OCI-LY3 (cell line): ENCODE data around the gene MEG3.

ENCODE experiments used
- H2AFZ ChIP-seq: fragments of 200-600, 300-600 bp; shearing (Covaris generic); 2 replicates; pipeline ENCODE4 v1.6.0; 2014; ENCODE audit warnings: antibody characterized with exemption, low read depth, low read length
- H3K27ac ChIP-seq: fragments of 200-600, 300-600 bp; sonication (generic); 2 replicates; pipeline ENCODE4 v1.5.1; 2014; ENCODE audit warnings: mild to moderate bottlenecking, low read length, moderate library complexity, mixed read lengths
- H3K27me3 ChIP-seq: fragments of 200-600, 300-600 bp; sonication (generic); 2 replicates; pipeline ENCODE4 v1.6.1; 2014; ENCODE audit warnings: low read depth, low read length, mixed read lengths
- H3K36me3 ChIP-seq: fragments of 200-600, 300-600 bp; sonication (generic); replicated peaks from 2 replicates; pipeline ENCODE3; 2014; ENCODE audit warnings: low read depth, low read length, mixed read lengths
- H3K4me1 ChIP-seq: fragments of 300-600, 200-600 bp; sonication (generic); 2 replicates; pipeline ENCODE4 v1.6.1; 2014; ENCODE audit warnings: low read length, mixed read lengths
- H3K4me2 ChIP-seq: fragments of 200-600, 300-600 bp; sonication (generic); 2 replicates; pipeline ENCODE4 v1.6.1; 2014; ENCODE audit warnings: low read length, mixed read lengths
- H3K4me3 ChIP-seq: fragments of 300-600, 200-600 bp; sonication (generic); 2 replicates; pipeline ENCODE4 v1.5.1; 2014; ENCODE audit warnings: antibody characterized with exemption, mild to moderate bottlenecking, low read length, moderate library complexity
- H3K79me2 ChIP-seq: fragments of 300-600, 200-600 bp; shearing (Covaris generic); 2 replicates; pipeline ENCODE4 v1.6.1; 2014; ENCODE audit warnings: mild to moderate bottlenecking, low read length, mixed read lengths
- H3K9ac ChIP-seq: fragments of 300-600, 200-600 bp; shearing (Covaris generic); 2 replicates; pipeline ENCODE4 v1.6.0; 2014; ENCODE audit warnings: mild to moderate bottlenecking, low read length, moderate library complexity
- H3K9me3 ChIP-seq: fragments of 200-600, 300-600 bp; shearing (Covaris generic); 2 replicates; pipeline ENCODE4 v1.6.1; 2014; ENCODE audit warnings: low read length, mixed read lengths; ENCODE audit not compliant: insufficient read depth
- H4K20me1 ChIP-seq: fragments of 200-600, 300-600 bp; sonication (generic); 2 replicates; pipeline ENCODE4 v1.6.1; 2016; ENCODE audit warnings: low read length, mixed read lengths; ENCODE audit not compliant: insufficient read depth
- EZH2phosphoT487 ChIP-seq: fragments of 200-600 bp; shearing (Covaris generic); IDR thresholded peaks from 2 replicates; pipeline ENCODE4 v1.6.1; 2018; ENCODE audit warnings: antibody characterized with exemption, mixed run types, low read depth
- TF ChIP-seq, protein P1 (sequence below): fragments of 200-600, 300-600 bp; sonication (generic); IDR thresholded peaks from 2 replicates; pipeline ENCODE4 v1.5.1; 2014; ENCODE audit warnings: antibody characterized with exemption, low read length, low read depth

Gene MEG3

GRCh38 chr14:100804138-100804537 is 21.8 kb upstream of the MEG3 start:
- Histone ChIP-seq H3K79me2 (no peaks in the 10 kb centered on the region), H3K27ac (no peak overlapping the region), H3K9ac (no peak overlapping the region), H3K27me3 (peaks cover 4% of the 10 kb centered on the region; the same call in 1 of the 2 replicates), H3K4me2 (no peak overlapping the region), H4K20me1 (no peaks in the 10 kb centered on the region), H3K9me3 (no peaks in the 10 kb centered on the region), H3K4me1 (no peaks in the 10 kb centered on the region), H3K4me3 (no peak overlapping the region), H2AFZ (no peak overlapping the region), H3K36me3 (no peaks in the 10 kb centered on the region)
- TF ChIP-seq, protein P1, sequence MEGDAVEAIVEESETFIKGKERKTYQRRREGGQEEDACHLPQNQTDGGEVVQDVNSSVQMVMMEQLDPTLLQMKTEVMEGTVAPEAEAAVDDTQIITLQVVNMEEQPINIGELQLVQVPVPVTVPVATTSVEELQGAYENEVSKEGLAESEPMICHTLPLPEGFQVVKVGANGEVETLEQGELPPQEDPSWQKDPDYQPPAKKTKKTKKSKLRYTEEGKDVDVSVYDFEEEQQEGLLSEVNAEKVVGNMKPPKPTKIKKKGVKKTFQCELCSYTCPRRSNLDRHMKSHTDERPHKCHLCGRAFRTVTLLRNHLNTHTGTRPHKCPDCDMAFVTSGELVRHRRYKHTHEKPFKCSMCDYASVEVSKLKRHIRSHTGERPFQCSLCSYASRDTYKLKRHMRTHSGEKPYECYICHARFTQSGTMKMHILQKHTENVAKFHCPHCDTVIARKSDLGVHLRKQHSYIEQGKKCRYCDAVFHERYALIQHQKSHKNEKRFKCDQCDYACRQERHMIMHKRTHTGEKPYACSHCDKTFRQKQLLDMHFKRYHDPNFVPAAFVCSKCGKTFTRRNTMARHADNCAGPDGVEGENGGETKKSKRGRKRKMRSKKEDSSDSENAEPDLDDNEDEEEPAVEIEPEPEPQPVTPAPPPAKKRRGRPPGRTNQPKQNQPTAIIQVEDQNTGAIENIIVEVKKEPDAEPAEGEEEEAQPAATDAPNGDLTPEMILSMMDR, result no peak
- no peak for TF ChIP-seq EZH2phosphoT487

DNA sequence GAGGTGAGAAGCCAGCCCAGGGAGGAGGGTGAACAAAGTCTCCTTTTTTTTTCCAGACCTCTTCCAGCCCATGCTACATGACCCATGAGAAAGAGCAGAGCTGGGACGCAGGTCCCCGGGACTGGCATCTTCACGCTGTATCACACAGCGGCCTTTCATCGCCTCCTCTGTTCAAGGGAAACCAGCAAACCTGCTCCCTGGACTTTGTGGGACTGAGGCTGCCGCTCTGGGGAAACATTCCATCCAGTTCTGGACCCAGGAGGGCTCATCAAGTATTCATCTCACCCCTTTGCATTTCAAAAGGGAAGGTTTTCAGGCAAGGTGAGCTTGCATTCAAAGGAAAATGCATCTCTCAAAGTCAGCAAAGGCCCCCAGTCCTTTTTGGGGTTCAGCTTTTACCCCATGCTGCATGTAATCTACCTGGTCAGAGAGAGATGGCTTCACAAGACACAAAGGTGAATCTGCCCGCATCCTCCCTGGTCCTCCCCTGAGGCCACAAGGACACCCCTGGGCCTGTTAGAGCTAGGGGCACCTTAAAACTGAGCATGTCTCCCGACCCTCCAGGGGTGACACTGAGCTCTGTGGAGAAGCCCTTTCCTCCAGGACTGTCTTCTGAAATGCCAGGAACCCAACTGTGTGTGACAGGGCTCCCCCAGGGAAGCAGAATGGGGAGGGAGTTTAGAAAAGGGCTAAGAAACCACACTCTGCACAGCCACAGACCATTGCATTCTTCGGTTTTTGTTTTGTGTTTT is 21.2 kb upstream of the MEG3 start:
- Histone ChIP-seq H3K4me2 (no peak overlapping the region), H2AFZ (no peak overlapping the region), H4K20me1 (no peaks in the 10 kb centered on the region), H3K27me3 (no peaks in the 10 kb centered on the region), H3K27ac (no peak overlapping the region), H3K4me1 (no peaks in the 10 kb centered on the region), H3K36me3 (no peaks in the 10 kb centered on the region), H3K4me3 (no peak overlapping the region), H3K79me2 (no peaks in the 10 kb centered on the region), H3K9ac (no peak overlapping the region), H3K9me3 (no peaks in the 10 kb centered on the region)
- TF ChIP-seq EZH2phosphoT487, result no peak
- TF ChIP-seq, protein P1, result no peak

DNA sequence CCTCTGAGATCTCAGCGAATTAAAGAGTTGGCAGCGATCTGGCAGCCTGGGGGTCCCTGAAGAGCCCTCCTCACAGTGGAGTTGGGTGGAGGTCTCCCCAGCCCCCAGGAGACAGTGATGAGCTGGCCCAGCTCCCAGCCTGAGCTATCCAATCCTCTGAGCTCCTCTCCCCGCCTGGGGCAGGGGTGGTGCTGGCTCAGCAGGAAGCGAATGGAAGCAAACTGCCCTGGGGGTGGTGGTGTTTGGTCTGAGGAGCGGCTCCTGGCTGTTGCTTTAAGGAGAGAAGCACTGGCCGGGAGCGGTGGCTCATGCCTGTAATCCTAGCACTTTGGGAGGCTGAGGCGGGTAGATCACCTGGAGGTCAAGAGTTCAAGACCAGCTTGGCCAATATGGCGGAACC is 19.5 kb upstream of the MEG3 start:
- no peaks in the 10 kb centered on the region for H3K27me3 ChIP-seq
- H3K27ac ChIP-seq, result no peak overlapping the region
- H2AFZ ChIP-seq, result no peak overlapping the region
- H3K36me3 ChIP-seq, result no peaks in the 10 kb centered on the region
- H3K4me1 ChIP-seq, result no peaks in the 10 kb centered on the region
- H3K79me2 ChIP-seq, result no peaks in the 10 kb centered on the region
- H3K9me3 ChIP-seq, result no peaks in the 10 kb centered on the region
- no peak overlapping the region for H3K9ac ChIP-seq
- H3K4me3 ChIP-seq, result no peak overlapping the region
- no peak for TF ChIP-seq EZH2phosphoT487
- TF ChIP-seq, protein P1, result no peak
- H3K4me2 ChIP-seq, result no peak overlapping the region
- no peaks in the 10 kb centered on the region for H4K20me1 ChIP-seq

- Histone ChIP-seq H3K4me1 (no peaks in the 10 kb centered on the region), H3K9me3 (no peaks in the 10 kb centered on the region), H3K4me3 (no peak overlapping the region), H3K27me3 (no peaks in the 10 kb centered on the region), H3K4me2 (no peak overlapping the region), H3K9ac (no peak overlapping the region), H3K27ac (no peak overlapping the region), H3K36me3 (no peaks in the 10 kb centered on the region), H4K20me1 (no peaks in the 10 kb centered on the region), H3K79me2 (no peaks in the 10 kb centered on the region), H2AFZ (no peak overlapping the region)
- TF ChIP-seq, protein P1, result no peak
- no peak for TF ChIP-seq EZH2phosphoT487
These were observed 18.4 kb upstream of the MEG3 start for GRCh38 chr14:100807496-100807895.
